PC-3 (cell line): Measurements from ENCODE around the gene C5orf47. TPM values are rescaled to one million over a fixed set of nuclear protein-coding genes. Genes with fewer than 3 reads are reported as not detected.

Experiments used
- ATAC-seq: fragments of 200-7000 bp; cut with Tn5 transposase; 2 replicates; pipeline ENCODE4 v1.9.1; 2020; ENCODE audit warnings: mild to moderate bottlenecking, moderate library complexity
- BruUV-seq: library from RNA; stranded (reverse); fragments of 400-500 nt; replicated peaks from 2 replicates; lab custom pipeline; 2021; lab: Mats Ljungman, UMichigan
- CTCF ChIA-PET: fragments of 300-600 bp; sonication (Branson Sonifier 250); formaldehyde crosslinking; loops from one replicate; lab custom pipeline; 2022; ENCODE audit warnings: antibody characterized with exemption; lab: Charles Lee
- POLR2A ChIA-PET: fragments of 300-600 bp; sonication (Branson Sonifier 250); formaldehyde crosslinking; loops from one replicate; lab custom pipeline; 2022; ENCODE audit warnings: antibody characterized with exemption; ENCODE audit not compliant: unreplicated experiment; lab: Charles Lee
- DNase-seq: peaks from one replicate; pipeline ENCODE4 v3.0.0-alpha.2; 2015
- H2AFZ ChIP-seq: fragments of 300-600 bp; sonication (generic); 2 replicates; pipeline ENCODE4 v1.6.0; 2016; ENCODE audit warnings: antibody characterized with exemption, low read length
- H3F3A ChIP-seq: fragments of 300-600 bp; sonication (generic); one replicate; pipeline ENCODE4 v1.6.0; 2017; ENCODE audit warnings: antibody characterized with exemption, low read length, control low read depth, mild to moderate bottlenecking; ENCODE audit not compliant: unreplicated experiment
- H3K27ac ChIP-seq: fragments of 300-600 bp; sonication (generic); 2 replicates; pipeline ENCODE4 v1.5.1; 2016; ENCODE audit warnings: mild to moderate bottlenecking, low read length
- H3K27me3 ChIP-seq: fragments of 300-600 bp; sonication (generic); 2 replicates; pipeline ENCODE4 v1.6.1; 2016; ENCODE audit warnings: low read length, mixed read lengths
- H3K36me3 ChIP-seq: fragments of 300-600 bp; sonication (generic); 2 replicates; pipeline ENCODE4 v1.6.1; 2016; ENCODE audit warnings: low read depth, mixed run types, low read length, mixed read lengths
- H3K4me1 ChIP-seq: fragments of 300-600 bp; sonication (generic); 2 replicates; pipeline ENCODE4 v1.5.1; 2016; ENCODE audit warnings: low read length; ENCODE audit not compliant: insufficient read depth
- H3K4me2 ChIP-seq: fragments of 300-600 bp; sonication (generic); 2 replicates; pipeline ENCODE4 v1.6.0; 2016; ENCODE audit warnings: low read length
- H3K4me3 ChIP-seq: fragments of 300-600 bp; sonication (generic); 2 replicates; pipeline ENCODE4 v1.5.1; 2016; ENCODE audit warnings: mild to moderate bottlenecking, low read length, mixed read lengths
- H3K79me2 ChIP-seq: fragments of 300-600 bp; sonication (generic); 2 replicates; pipeline ENCODE4 v1.6.1; 2017; ENCODE audit warnings: low read length, mixed read lengths
- H3K9ac ChIP-seq: fragments of 300-600 bp; sonication (generic); 2 replicates; pipeline ENCODE4 v1.6.0; 2016; ENCODE audit warnings: mild to moderate bottlenecking, low read length
- H3K9me2 ChIP-seq: fragments of 300-600 bp; sonication (generic); replicated peaks from 2 replicates; pipeline ENCODE4 v1.6.1; 2016; ENCODE audit warnings: mixed run types, low read length, mixed read lengths
- H3K9me3 ChIP-seq: fragments of 300-600 bp; sonication (generic); 2 replicates; pipeline ENCODE4 v1.6.1; 2016; ENCODE audit warnings: low read length, mixed read lengths
- H4K20me1 ChIP-seq: fragments of 300-600 bp; sonication (generic); 2 replicates; pipeline ENCODE4 v1.6.1; 2016; ENCODE audit warnings: low read length, mixed read lengths
- EZH2 ChIP-seq: fragments of 300-600 bp; sonication (generic); IDR thresholded peaks from one replicate; pipeline ENCODE4 v1.6.1; 2017; ENCODE audit warnings: antibody characterized with exemption, mild to moderate bottlenecking, low read length; ENCODE audit not compliant: unreplicated experiment
- EZH2phosphoT487 ChIP-seq: fragments of 300-600 bp; sonication (generic); IDR thresholded peaks from 2 replicates; pipeline ENCODE4 v1.6.1; 2018; ENCODE audit warnings: mild to moderate bottlenecking, antibody characterized with exemption, low read length, borderline replicate concordance
- intact Hi-C: fragments of 100-400 bp; cut with micrococcal nuclease; formaldehyde crosslinking; loops from 2 replicates; pipeline ENCODE4 v1.9.0; 2023
- total RNA-seq: library from RNA; depleted of rRNA; stranded (reverse); fragments of >200 nt; gene quantifications from 2 replicates; pipeline ENCODE4 v1.2.3, GENCODE V29; 2014
- TF ChIP-seq, protein P1 (sequence below): fragments of 300-600 bp; sonication (generic); conservative IDR thresholded peaks from 2 replicates; pipeline ENCODE4 v1.5.1; 2017; ENCODE audit warnings: antibody characterized with exemption, low read depth, mild to moderate bottlenecking, low read length

The C5orf47 gene
- total RNA-seq, 1 experiment from 2014 or later: not detected

DNA sequence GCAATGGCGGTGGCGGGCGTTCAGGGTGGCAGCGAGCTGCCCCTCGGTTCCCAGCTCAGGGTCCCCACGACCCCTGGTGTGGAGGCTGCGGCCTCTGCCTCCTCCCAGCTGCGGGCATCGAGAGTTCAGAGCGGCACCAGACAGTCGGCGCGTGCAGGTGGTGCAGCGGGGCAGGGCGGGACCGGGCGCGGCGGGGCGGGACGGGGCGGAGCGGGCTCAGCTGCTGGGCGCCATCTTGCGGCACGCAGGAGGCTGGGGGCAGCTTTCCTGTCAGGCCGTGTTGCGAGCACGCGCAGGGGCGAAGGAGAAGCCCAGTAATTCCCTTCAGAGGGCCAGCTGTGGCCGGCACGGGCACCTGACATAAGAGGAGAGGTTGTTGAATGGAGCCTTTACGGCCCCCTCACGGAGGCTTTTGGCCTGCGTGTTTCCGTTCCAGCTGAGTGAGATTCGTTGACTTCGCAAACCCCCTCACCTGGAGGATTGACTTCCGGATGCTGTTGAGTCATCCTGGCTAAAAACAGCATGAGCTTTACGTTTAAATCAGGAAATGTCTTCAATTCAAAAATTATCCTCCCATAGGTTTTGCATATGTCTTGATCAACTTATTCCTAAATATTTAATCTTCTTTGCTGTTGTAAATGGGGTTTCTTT is 587 bp downstream of the C5orf47 start:
- H3K9me3 ChIP-seq: no peaks in the 10 kb centered on the region
- no peak for TF ChIP-seq EZH2
- TF ChIP-seq, protein P1, sequence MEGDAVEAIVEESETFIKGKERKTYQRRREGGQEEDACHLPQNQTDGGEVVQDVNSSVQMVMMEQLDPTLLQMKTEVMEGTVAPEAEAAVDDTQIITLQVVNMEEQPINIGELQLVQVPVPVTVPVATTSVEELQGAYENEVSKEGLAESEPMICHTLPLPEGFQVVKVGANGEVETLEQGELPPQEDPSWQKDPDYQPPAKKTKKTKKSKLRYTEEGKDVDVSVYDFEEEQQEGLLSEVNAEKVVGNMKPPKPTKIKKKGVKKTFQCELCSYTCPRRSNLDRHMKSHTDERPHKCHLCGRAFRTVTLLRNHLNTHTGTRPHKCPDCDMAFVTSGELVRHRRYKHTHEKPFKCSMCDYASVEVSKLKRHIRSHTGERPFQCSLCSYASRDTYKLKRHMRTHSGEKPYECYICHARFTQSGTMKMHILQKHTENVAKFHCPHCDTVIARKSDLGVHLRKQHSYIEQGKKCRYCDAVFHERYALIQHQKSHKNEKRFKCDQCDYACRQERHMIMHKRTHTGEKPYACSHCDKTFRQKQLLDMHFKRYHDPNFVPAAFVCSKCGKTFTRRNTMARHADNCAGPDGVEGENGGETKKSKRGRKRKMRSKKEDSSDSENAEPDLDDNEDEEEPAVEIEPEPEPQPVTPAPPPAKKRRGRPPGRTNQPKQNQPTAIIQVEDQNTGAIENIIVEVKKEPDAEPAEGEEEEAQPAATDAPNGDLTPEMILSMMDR: no peak
- TF ChIP-seq EZH2phosphoT487: no peak
- no peak for DNase-seq
- no TSS peak for BruUV-seq
- no peaks in the 10 kb centered on the region for H3K79me2 ChIP-seq
- CTCF ChIA-PET: no interaction called here
- no peaks in the 10 kb centered on the region for H3K36me3 ChIP-seq
- H4K20me1 ChIP-seq: no peaks in the 10 kb centered on the region
- no peaks in the 10 kb centered on the region for H3F3A ChIP-seq
- no peak overlapping the region for H3K9ac ChIP-seq
- no peak for ATAC-seq
- H3K27ac ChIP-seq: no peak overlapping the region
- H3K4me3 ChIP-seq: no peak overlapping the region
- no peak overlapping the region for H3K4me2 ChIP-seq
- H3K4me1 ChIP-seq: no peaks in the 10 kb centered on the region
- H2AFZ ChIP-seq: no peak overlapping the region
- POLR2A ChIA-PET: no interaction called here
- no peaks in the 10 kb centered on the region for H3K9me2 ChIP-seq
- H3K27me3 ChIP-seq: peaks cover 14% of the 10 kb centered on the region
- intact Hi-C loops: no loop called here

DNA sequence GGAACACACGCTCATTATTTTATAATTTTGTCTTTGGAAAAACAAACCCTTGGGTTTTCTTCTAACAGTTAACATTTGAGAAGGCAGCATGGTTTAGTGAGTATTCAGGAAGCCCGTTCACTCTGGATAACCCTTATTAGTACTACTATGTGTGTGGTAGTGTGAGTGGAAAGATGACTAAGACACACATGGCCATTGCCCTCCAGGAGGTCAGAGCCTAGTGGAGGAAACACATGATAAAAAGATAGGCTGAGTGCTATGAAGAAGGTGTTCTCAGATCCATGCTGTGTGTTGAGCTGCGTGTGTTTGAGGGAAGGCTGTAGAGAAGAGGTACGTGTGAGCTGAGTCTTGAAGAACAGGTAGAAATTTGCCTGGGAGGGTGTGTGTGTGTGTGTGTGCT is 8.4 kb downstream of the C5orf47 start:
- POLR2A ChIA-PET: no interaction called here
- H3K9me3 ChIP-seq: no peaks in the 10 kb centered on the region
- CTCF ChIA-PET: no interaction called here

DNA sequence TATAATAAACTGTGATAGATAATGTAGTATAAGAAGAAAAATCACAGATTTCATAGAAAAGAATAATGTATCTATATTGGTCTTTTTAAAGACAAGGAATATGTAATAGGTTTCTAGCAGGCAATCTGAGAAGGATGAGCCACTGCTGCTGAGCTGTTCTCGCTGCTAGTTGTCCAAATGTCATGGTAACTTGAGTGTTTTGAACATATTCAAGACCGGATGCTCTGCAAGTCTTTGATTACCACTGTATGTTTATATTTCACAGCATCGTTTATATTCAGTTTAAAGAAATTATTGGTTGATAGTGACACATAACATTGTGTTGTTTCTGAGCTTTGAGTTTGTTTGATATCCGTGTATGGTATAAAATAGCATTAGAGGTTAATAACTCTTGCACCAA is 9.6 kb downstream of the C5orf47 start:
- intact Hi-C loops: no loop called here
- ChIA-PET CTCF (no interaction called here), POLR2A (no interaction called here)
- H2AFZ ChIP-seq: no peak overlapping the region
- H3F3A ChIP-seq: no peaks in the 10 kb centered on the region
- no peak overlapping the region for H3K4me3 ChIP-seq
- H4K20me1 ChIP-seq: no peaks in the 10 kb centered on the region
- H3K36me3 ChIP-seq: no peaks in the 10 kb centered on the region
- H3K9me2 ChIP-seq: no peaks in the 10 kb centered on the region
- H3K9me3 ChIP-seq: no peaks in the 10 kb centered on the region
- ATAC-seq: no peak
- H3K27ac ChIP-seq: no peak overlapping the region
- no peaks in the 10 kb centered on the region for H3K79me2 ChIP-seq
- no peak for DNase-seq
- no peaks in the 10 kb centered on the region for H3K4me1 ChIP-seq
- no peak overlapping the region for H3K4me2 ChIP-seq
- no TSS peak for BruUV-seq
- TF ChIP-seq EZH2 (no peak), EZH2phosphoT487 (no peak)
- TF ChIP-seq, protein P1: no peak
- no peak overlapping the region for H3K9ac ChIP-seq
- peaks cover 78% of the 10 kb centered on the region for H3K27me3 ChIP-seq

More for the DNA sequence above, 8.4 kb downstream of the C5orf47 start:
- no peaks in the 10 kb centered on the region for H3K9me2 ChIP-seq
- no peaks in the 10 kb centered on the region for H3K36me3 ChIP-seq
- no peaks in the 10 kb centered on the region for H3K4me1 ChIP-seq
- BruUV-seq: no TSS peak
- H3K79me2 ChIP-seq: no peaks in the 10 kb centered on the region
- intact Hi-C loops: no loop called here
- DNase-seq (no peak), ATAC-seq (peak; percentile 33)
- peaks cover 70% of the 10 kb centered on the region for H3K27me3 ChIP-seq
- H3K27ac ChIP-seq: no peak overlapping the region
- no peak overlapping the region for H3K4me3 ChIP-seq
- no peaks in the 10 kb centered on the region for H3F3A ChIP-seq
- TF ChIP-seq, protein P1: no peak
- no peak for TF ChIP-seq EZH2phosphoT487
- TF ChIP-seq EZH2: no peak
- H2AFZ ChIP-seq: no peak overlapping the region
- H3K4me2 ChIP-seq: no peak overlapping the region
- H4K20me1 ChIP-seq: no peaks in the 10 kb centered on the region
- H3K9ac ChIP-seq: no peak overlapping the region
